GM21367 (cell line): ENCODE measurements around the gene ORC4.
"Not testable (repeated sequence)": the region's sequence is repeated elsewhere in the genome, so short reads cannot be mapped to it uniquely, and the experiment has no call there.

Experiments used
- ATAC-seq: cut with Tn5 transposase; IDR thresholded peaks from one replicate; pipeline ENCODE4 v1.9.1; 2021; ENCODE audit not compliant: unreplicated experiment

Gene ORC4

DNA sequence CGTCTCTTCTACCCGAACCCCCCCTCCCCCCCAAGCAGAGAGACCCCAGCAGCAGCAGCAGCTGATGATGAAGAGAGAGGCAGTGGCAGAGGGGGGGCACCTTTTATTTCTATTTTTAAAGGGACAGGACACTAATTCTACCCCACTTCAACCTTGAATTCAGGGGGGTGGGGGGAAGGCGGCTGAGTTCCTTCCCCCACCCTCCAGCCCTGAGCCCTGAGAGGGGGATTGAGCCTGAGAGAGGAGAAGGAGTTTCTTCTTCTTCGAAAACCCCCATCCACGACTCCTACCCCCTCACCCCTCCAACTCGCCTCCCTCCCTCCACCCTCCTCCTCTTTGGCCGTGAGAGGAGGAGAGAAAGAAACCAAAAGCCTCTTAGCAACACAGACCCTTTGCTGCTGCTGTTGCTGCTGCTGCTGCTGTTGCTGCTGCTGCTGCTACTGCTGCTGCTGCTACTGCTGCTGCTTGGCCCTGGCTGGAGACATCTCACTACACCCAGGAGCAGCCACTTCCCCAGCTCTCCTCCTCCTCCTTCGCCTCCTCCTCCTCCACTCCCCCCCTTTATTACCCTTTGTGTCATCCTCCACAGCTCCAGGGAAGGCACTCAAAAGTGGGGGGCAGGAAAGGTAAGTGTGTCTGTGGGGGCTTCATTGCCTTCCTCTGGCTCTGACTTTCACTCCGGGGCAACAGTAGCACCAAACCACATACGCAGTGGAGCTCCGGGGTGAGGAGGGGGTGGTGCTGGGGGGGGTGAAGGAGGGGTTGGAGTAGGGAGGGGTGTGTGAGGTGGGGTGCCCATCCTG, 723 bp upstream of the ORC4 start, which contains the start of gene MBD5:
TSS of gene MBD5 (plus strand) at position 33 of the 803 bp plus-strand sequence.
- ATAC-seq, result peak; percentile 23

DNA sequence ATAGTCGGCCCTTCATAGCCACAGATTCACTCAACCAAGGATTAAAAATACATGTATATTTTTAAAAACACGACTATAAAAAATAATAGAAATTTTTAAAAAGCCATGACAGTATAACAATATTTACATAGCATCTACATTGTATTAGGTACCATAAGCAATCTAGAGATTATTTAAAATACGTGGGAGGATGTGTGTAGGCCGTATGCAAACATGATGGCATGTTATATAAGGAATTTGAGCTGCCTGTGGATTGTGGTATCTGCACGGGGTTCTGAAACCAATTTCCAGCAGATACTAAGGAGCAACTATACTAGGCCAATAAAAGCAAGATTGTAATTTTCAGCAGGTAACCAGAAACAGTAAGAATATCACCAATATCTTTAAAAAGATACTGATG, 5.9 kb downstream of the ORC4 start:
- ATAC-seq, result no peak

DNA sequence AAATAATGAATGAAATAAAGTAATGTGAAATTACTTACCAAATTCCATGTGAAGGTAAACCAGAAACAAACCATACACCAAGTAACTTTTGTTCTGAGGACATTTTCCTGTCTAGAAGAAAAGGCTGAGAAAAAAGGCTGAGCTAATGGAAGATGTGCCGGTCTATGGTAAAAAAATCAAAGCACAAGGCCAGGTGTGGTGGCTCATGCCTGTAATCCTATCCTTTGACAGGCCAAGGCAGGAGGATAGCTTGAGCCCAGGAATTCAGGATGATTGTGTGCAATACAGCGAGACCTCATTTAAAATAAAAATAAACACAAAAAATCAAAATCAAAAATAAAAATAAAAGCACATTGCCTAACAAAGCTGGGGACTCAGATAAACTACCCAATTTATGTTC, 6.7 kb downstream of the ORC4 start:
- ATAC-seq, result no peak

DNA sequence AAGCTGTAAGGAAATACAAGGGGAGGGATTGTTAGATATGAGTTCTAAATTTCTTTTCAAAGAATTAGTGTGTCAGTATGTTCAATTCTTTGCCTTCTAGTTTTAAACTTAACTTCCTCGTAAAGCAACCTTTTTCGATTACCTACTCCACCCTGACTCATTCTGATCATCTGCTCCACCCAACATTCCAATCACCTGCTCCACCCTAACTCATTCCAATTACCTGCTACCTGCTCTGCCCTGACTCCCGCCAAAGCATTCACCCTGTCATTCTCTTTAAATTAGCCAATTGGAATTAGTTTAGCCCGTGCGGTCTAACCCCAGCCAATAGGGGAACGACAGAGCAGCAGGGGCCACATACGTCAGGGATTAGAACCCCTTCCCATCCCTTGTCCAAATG, 12.1 kb downstream of the ORC4 start:
- not testable (repeated sequence) for ATAC-seq

DNA sequence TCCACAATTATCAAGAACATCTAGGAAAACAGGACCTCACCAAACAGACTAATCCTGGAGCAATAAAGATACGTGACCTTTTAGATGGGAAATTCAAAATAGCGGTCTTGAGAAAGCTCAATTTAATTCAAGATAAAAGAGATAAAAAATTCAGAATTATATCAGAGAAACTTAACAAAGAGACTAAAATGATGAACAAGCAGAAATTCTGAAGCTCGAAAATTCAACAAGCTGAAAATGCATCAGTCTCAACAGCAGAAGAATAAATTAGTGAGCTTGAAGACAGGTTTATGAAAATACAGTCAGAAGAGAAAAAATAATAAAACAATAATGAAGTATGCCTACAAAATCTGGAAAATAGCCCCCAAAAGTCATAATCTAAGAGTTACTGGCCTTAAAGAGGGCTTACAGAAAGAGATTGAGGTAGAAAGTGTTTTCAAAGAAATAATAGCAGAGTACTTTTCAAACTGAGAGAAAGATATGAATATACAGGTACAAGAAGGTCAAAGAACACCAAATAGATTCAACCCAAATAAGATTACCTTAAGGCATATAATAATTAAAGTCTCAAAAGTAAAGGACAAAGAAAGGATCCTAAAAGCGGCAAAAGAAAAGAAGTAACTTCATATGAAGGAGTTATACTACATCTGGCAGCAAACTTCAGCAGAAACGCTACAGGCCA, 13.2 kb downstream of the ORC4 start:
- ATAC-seq, result no peak

DNA sequence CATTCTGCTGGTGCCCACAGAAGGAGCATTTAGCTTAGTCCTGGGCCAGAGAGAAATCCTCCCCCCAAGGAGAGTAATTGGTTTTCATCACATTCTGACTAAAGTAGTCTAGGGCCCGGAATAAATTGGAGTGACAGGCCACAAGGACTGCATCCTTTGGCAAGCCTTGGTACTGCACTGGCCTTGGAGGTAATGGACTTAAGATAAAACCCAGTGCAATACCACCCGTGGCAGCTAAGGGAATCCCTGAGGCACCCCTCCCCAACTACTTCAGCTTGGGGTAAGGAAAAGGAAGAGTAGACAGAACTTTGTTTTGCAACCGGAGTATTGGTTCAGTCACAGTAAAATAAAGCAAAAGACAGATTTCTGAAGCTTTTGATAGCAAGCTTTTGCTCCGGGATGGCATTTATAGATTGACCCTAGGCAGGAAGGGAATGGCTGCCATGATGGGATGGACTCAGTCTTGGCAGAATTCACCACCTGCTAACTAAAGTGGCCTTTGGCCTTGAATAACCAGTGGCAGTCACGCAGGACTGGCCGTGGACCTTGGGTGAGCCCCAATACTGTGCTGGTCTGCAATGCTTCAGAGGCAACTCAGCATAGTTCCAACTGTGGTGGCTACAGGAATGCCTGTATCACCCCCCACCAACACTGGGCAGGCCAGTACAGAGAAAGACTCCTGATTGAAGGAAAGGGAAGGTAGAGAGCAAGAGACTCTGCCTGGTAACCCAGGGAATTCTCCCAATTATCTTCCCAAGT, 14.1 kb downstream of the ORC4 start:
- ATAC-seq, result no peak

DNA sequence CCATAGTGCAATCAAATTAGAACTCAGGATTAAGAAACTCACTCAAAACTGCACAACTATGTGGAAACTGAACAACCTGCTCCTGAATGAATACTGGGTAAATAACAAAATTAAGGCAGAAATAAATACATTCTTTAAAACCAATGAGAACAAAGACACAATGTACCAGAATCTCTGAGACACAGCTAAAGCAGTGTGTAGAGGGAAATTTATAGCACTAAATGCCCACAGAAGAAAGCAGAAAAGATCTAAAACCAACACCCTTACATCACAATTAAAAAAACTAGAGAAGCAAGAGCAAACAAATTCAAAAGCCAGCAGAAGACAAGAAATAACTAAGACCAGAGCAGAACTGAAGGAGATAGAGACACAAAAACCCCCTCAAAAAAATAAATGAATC, 18.1 kb downstream of the ORC4 start:
- ATAC-seq, result not testable (repeated sequence)

DNA sequence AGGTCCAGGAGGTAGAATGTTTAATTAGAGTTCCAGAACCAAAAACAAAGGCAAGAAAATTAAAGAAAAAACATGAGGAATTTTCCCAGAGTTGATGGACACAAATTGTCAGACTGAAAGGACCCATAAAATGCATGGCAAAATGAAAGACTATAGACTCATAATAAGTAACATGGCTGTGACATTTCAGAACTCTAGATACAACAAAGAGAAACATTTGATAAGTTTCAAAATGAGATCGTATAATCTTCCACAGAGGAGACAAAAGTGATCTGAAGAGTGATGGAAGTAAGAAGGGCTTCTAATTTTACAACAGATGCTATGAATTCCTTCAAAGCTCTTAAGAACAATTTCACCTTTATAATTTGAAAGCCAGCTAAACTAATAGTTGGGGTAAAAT, 20.4 kb downstream of the ORC4 start:
- ATAC-seq, result no peak

DNA sequence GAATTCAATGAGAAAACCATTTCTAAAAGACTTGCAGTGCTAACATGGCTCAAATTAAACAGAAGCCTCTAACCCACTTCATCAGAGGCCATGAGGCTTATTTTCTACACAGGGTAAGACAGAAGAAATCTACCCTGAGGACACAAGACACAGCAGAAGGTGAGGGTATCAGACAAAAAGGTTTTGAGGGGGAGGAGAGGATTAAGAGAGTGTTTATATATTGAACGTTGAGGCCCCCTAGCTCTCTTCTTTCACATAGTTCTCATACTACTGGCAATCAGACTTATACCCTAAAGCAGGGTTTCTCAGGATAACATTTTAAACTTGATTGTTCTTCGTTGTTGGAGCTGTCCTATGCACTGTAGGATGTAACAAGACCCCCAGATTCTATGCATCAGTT, 21.4 kb downstream of the ORC4 start:
- no peak for ATAC-seq

DNA sequence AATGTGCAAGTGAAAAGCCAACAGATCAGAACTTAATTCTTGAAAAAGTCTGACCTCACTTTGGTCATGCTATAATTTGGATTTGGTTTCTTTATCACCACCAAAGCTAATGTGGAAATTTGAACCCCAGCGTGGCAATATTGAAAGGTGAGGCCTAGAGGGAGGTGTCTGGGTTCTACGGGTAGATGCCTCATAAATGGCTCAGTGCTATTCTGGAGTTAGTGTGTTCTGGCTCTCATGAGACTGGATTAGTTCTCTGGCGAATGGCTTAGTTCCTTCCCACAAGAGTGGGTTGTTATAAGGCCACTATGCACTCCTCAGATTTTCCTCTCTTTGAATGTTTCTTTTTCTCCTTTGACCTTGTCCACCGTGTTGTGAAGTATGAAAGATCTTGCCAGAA, 22.3 kb downstream of the ORC4 start:
- ATAC-seq, result no peak

DNA sequence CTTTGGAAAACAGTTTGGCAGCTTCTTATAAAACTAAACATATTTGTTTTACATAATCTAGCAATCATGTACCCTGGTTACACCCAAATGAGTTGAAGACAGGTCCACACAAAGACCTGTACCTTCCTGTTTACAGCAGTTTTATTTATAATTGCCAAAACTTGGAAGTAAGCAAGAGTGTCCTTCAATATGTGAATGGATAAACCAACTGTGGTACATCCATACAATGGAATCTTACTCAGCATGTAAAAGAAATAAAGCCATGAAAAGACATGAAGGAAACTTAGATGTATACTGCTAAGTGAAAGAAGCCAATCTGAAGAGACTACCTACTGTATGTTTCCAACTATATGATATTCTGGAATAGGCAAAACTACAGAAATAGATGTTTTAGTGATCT, 23.7 kb downstream of the ORC4 start:
- ATAC-seq, result no peak

DNA sequence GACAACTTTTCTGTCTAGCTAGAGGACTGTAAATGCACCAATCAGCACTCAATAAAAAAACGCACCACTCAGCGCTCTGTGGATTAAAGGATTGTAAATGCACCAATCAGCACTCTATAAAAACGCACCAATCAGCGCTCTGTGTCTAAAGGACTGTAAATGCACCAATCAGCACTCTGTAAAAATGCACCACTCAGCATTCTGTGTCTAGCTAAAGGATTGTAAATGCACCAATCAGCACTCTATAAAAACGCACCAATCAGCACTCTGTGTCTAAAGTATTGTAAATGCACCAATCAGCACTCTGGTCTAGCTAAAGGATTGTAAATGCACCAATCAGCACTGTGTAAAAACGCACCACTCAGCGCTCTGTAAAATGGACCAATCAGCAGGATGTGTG, 25.6 kb downstream of the ORC4 start:
- not testable (repeated sequence) for ATAC-seq

DNA sequence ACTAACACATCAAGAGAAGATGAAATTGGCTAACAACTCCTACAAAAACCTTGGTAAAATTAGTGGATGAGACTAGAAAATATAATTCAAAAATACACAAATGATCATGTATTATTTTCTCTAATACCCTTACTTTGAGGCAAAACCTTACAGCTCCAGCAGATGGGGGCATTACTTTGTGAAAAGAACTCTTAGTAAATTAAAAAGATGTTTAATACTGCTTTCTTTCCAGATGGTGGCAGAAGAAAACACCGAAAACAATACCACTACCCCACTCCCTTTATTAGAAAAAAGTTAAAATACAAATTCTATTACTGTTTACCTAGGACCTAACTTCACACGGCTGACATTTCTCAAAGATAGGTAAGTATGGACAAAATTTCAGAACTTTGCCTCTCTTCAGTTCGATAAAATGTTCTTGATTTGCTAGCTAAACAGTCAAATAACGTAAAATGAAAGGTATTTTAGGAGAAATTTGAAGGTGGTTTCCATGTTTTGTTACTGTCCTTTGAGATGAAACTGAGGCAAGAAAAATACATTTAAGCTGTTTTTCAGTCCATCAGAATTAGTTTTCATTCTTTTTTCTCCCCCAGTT, 30.6 kb downstream of the ORC4 start:
- peak; percentile 77 for ATAC-seq

DNA sequence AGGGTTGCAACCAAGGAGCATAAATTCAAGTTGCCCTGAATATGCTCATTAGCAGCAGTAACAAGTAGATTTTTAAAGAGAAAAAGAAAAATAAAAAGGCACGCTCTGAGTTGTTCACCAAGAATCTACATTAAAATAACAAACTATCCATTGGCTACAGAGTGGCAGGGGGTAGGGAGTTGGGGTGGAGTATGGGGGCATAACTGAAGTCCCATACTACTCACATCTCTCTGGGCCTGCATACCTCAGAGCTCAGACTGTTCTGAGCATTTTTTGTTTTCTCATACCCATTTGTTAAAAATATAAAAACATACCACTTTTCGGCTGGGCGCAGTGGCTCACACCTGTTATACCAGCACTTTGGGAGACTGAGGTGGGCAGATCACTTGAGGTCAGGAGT, 31.4 kb downstream of the ORC4 start:
- no peak for ATAC-seq

DNA sequence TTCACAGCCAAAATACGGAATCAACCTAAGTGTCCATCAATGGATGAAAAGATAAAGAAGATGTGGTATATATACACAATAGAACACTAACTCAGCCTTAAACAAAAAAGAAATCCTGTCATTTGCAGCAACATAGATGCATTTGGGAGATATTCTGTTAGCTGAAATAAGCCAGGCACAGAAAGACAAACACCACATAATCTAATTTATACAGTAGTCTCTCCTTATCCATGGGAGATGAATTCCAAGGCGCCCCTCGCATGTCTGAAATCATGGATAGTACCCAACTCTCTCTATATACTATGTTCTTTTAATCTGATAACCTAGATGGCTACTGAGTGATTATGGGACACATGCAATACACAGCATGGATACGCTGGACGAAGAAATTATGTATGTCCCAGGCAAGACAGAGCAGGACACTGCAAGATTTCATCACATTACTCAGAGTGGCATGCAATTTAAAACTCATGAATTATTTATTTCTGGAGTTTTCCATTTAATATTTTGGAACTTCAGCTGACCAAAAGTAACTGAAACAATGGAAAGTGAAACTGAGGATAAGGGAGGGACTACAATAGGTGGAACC, 39.5 kb downstream of the ORC4 start:
- ATAC-seq, result no peak

DNA sequence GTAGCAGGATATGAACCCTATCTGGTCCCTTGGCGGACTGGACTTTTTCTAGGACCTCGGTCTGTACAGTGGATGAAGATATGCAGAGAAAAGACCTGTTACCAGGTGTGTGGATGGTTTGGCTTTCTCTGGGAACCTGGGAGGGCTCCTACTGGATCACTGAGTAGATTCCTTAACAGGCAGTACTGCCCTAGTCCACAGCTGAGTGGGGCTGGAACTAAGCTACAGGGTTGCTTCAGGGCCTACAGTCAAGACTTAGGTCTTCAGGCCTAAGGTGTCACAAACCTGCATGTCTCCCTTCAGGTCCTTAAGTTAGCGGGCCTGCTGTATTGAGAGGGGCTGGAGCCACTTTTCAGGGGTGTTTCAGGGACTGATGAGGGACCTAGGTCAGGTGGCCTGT, 42.9 kb downstream of the ORC4 start:
- ATAC-seq, result no peak

DNA sequence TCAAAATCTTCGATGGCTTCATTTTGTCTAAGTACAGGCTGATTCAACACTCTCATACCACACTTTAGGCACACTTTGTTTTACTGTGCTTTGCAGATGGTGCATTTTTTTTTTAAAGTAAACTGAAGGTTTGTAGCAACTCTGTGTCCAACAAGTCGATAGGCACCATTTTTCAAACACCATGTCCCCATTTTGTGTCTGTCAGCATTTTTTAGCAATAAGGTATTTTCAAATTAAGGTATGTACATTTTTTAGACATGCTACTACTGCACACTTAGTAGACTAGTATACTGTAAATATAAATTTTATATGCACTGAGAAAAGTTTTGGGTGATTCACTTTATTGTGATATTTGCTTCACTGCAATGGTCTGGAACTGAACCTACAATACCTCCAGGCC, 44.4 kb downstream of the ORC4 start:
- ATAC-seq, result no peak

DNA sequence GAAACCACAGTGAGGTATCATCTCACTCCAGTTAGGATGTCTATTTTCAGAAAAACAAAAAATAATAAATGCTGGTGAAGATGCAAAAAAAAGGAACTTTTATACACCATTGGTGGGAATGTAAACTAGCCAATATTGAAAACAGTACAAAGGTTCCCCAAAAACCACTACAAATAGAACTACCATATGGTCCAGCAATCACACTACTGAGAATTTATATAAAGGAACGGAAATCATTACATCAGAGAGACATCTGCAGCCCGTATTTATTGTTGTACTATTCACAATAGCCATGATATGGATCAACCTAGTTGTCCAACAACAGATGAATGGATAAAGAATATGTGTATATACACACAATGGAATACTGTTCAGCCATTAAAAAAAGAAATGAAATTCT, 52.0 kb downstream of the ORC4 start:
- no peak for ATAC-seq

DNA sequence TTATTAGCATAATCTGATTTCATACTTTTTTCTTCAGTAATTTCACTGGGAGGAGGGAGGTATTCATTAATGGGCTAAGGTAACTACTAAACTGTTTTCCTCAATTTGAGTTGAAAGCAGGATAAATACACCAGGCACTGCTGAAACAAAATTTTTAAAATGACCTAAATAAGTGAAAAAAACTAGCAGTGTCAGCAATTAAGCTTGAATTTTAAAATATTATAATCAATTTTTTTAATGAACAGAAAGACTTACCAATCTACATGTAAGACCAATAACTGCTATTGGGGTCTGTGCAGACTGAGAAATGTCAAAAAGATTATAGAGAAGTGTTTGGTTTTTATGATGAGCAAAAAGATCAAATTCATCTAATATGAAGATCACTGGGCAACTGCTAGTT, 68.4 kb downstream of the ORC4 start:
- ATAC-seq, result no peak

DNA sequence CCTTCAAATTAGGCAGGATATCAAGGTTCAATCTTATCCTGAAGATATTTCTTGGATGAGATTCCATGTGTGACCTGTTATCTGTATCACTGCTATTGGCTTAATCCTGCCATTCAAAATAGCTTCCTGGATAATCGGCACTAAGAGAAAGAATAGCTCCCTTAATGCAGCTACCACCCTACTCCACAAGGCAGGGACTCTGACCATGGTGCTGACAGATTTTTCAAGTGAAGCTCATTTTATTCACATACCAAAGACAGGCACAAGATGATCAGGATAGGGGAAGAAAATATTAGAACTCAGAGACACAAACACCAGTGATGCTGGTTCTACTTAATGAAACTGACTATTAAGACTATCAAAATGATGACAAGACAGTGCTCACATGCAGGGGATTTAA, 74.9 kb downstream of the ORC4 start:
- ATAC-seq, result no peak

DNA sequence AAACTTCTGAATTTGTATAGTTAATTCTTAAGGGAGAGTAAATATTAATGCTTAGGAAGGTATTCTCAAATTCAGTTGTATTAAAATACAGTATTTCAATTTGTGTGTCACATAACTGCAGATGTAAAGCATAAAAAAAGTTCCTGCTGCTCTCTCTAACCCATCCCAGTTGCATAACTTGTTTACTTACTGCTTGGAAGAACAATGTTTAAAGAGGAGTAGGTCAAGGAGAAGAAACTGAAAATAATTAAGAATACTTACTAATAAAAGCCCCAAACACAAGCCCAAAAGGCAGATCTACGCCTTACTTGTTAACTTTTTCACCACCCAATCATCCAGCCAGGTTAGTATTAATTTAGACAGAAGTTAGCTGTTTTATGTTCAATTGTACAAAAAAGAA, 81.2 kb downstream of the ORC4 start:
- ATAC-seq, result no peak
